Transverse colon (tissue), 4 donors: ENCODE measurements around the gene PEAR1. TPM values are rescaled to one million over a fixed set of nuclear protein-coding genes. Genes with fewer than 3 reads are reported as not detected.

Experiments
- DNase-seq: peaks from one replicate; pipeline ENCODE4 v3.0.0-alpha.2; 2019
- H3K27ac ChIP-seq, 4 donors: fragments of 200-600 bp; sonication (generic); 2 replicates each; pipeline ENCODE4 v1.5.1; 2016 to 2018; ENCODE audit warnings: inconsistent platforms in 4 of 4
- H3K27me3 ChIP-seq: fragments of 200-600 bp; sonication (generic); 2 replicates; pipeline ENCODE4 v1.5.1; 2017; ENCODE audit warnings: inconsistent platforms
- H3K36me3 ChIP-seq, 4 donors: fragments of 200-600 bp; sonication (generic); 2 replicates each; pipeline ENCODE4 v1.5.1; 2017 to 2019; ENCODE audit warnings: inconsistent platforms in 4 of 4
- H3K4me1 ChIP-seq, 4 donors: fragments of 200-600 bp; sonication (generic); 2 replicates each; pipeline ENCODE4 v1.5.1; 2017 to 2020; ENCODE audit warnings: inconsistent platforms in 4 of 4
- H3K4me3 ChIP-seq, 4 donors: fragments of 200-600 bp; sonication (generic); 1 replicate in 1 of 4; 2 replicates in 3 of 4; pipeline versions ENCODE4 v1.5.1 to v1.6.1; 2017 to 2019; ENCODE audit warnings: inconsistent platforms in 4 of 4
- H3K9me3 ChIP-seq, 2 donors: fragments of 200-600 bp; sonication (generic); 2 replicates each; pipeline ENCODE4 v1.5.1; 2017 to 2019; ENCODE audit warnings: inconsistent platforms in 2 of 2
- EP300 ChIP-seq: sonication (generic); formaldehyde crosslinking; IDR thresholded peaks from one replicate; pipeline ENCODE4 v1.6.1; 2017; ENCODE audit warnings: antibody characterized with exemption, low read depth
- POLR2A ChIP-seq: fragments of 450-650 bp; IDR thresholded peaks from one replicate; pipeline ENCODE4 v1.6.1; 2016; ENCODE audit warnings: antibody characterized with exemption, mild to moderate bottlenecking, moderate library complexity
- POLR2AphosphoS5 ChIP-seq, 3 donors: sonication (generic); formaldehyde crosslinking; IDR thresholded peaks; one replicate each; pipeline ENCODE4 v1.6.1; 2016; ENCODE audit warnings: antibody characterized with exemption in 3 of 3
- WGBS, 2 donors: methylation state at CpG; one replicate each; pipeline ENCODE4 v1.1.5; 2018; ENCODE audit warnings: low coverage in 1 of 2; 5-methylcytosine and 5-hydroxymethylcytosine counted together
- in situ Hi-C, 4 donors: fragments of 200-750 bp; cut with MboI; loops; one replicate each; pipeline versions ENCODE4 v1.15.0 to v1.15.1; 2017; ENCODE audit warnings: low sequenced_read_pairs in 3 of 4, low pct_ligation_motif_present in 1 of 4, low pct_unique_long_range_greater_than_20kb in 1 of 4
- intact Hi-C: fragments of 100-400 bp; cut with DNase I; formaldehyde crosslinking; loops from one replicate; pipeline ENCODE4 v1.15.1; 2023; ENCODE audit warnings: low total_unique reads
- total RNA-seq, 4 donors: library from RNA; depleted of rRNA; stranded (reverse); fragments of >200 nt; gene quantifications; one replicate each; pipeline ENCODE4 v1.1.0, GENCODE V29; 2016
- TF ChIP-seq, protein P1 (sequence below), 5 experiments: fragments of 200-600 bp in 3 of 5; fragments of 450-650 bp in 2 of 5; sonication (generic) in 3 of 5; IDR thresholded peaks; 1 replicate in 2 of 5; 2 replicates in 3 of 5; pipeline ENCODE4 v1.5.1; 2016 to 2017; ENCODE audit warnings: antibody characterized with exemption in 5 of 5, inconsistent platforms in 3 of 5, mild to moderate bottlenecking in 2 of 5, moderate library complexity in 1 of 5

PEAR1 gene
- total RNA-seq, 4 donors from 2014 or later, result 1.8 to 5.6 (median 3.7) TPM

DNA sequence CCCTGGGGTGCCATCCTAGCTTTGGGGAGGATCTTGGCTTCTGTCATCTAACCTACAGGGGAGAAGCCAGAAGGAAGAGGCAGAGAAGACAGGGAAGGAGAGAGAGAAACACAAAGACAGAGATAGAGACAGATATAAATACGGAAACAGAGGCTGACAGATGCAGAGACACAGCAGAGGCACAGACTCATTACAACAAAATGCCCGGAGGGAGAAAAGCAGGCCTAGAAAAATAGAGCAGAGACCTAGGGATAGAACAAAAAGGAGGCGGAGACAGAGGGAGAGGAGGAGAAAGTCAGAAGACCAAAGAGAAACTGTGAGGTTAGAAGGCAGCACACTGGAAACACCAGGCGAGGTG, 1.9 kb downstream of the PEAR1 start:
- Histone ChIP-seq H3K4me1 (peaks cover 3 to 24% (median 16%) of the 10 kb centered on the region in 4 donors), H3K27ac (peak overlapping the region; percentile 69 to 88 (median 71)), H3K36me3 (no peaks in the 10 kb centered on the region), H3K27me3 (peaks cover 39% of the 10 kb centered on the region), H3K4me3 (no peak overlapping the region), H3K9me3 (no peaks in the 10 kb centered on the region)
- in situ Hi-C loops, result no loop called here
- 71 to 73% methylated on average over 1 to 4 of the region's 4 CpGs for WGBS, 2 donors
- intact Hi-C loops, result no loop called here
- DNase-seq, result no peak
- TF ChIP-seq POLR2AphosphoS5 (IDR thresholded peaks at IDR 0.05), result no peak
- TF ChIP-seq, protein P1, sequence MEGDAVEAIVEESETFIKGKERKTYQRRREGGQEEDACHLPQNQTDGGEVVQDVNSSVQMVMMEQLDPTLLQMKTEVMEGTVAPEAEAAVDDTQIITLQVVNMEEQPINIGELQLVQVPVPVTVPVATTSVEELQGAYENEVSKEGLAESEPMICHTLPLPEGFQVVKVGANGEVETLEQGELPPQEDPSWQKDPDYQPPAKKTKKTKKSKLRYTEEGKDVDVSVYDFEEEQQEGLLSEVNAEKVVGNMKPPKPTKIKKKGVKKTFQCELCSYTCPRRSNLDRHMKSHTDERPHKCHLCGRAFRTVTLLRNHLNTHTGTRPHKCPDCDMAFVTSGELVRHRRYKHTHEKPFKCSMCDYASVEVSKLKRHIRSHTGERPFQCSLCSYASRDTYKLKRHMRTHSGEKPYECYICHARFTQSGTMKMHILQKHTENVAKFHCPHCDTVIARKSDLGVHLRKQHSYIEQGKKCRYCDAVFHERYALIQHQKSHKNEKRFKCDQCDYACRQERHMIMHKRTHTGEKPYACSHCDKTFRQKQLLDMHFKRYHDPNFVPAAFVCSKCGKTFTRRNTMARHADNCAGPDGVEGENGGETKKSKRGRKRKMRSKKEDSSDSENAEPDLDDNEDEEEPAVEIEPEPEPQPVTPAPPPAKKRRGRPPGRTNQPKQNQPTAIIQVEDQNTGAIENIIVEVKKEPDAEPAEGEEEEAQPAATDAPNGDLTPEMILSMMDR (IDR thresholded peaks at IDR 0.05), result no peak
- TF ChIP-seq POLR2A, result no peak
- no peak for TF ChIP-seq EP300

DNA sequence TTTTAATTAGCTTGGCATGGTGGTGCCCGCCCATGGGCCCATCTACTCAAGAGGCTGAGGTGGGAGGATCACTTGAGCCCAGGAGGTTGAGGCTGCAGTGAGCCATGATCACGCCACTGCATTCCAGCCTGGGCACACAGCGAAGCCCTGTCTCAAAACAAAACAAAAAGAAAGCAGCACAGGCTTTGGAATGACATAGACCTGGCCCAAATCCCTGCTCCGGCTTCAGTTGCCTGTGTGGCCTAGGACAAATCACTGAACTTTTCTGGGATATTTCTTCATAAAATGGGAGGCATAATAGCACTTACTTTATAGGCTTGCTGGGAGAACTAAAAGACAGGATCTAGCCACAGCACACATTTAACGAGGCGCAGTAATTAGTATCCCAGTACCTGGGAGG, 2.4 kb downstream of the PEAR1 start:
- Histone ChIP-seq H3K4me1 (peaks cover 3 to 28% (median 16%) of the 10 kb centered on the region in 4 donors), H3K36me3 (no peaks in the 10 kb centered on the region), H3K27me3 (peaks cover 43% of the 10 kb centered on the region), H3K9me3 (no peaks in the 10 kb centered on the region), H3K4me3 (no peak overlapping the region), H3K27ac (peak overlapping the region; percentile 69 to 88 (median 71))
- DNase-seq, result no peak
- 86% methylated on average over 6 of the region's 6 CpGs; no CpG with 5 or more reads in 1 of the 2 donors for WGBS, 2 donors
- in situ Hi-C loops (no loop called here), intact Hi-C loops (no loop called here)
- no peak for TF ChIP-seq POLR2AphosphoS5 (IDR thresholded peaks at IDR 0.05)
- TF ChIP-seq, protein P1 (IDR thresholded peaks at IDR 0.05), result no peak
- TF ChIP-seq EP300, result no peak
- no peak for TF ChIP-seq POLR2A

DNA sequence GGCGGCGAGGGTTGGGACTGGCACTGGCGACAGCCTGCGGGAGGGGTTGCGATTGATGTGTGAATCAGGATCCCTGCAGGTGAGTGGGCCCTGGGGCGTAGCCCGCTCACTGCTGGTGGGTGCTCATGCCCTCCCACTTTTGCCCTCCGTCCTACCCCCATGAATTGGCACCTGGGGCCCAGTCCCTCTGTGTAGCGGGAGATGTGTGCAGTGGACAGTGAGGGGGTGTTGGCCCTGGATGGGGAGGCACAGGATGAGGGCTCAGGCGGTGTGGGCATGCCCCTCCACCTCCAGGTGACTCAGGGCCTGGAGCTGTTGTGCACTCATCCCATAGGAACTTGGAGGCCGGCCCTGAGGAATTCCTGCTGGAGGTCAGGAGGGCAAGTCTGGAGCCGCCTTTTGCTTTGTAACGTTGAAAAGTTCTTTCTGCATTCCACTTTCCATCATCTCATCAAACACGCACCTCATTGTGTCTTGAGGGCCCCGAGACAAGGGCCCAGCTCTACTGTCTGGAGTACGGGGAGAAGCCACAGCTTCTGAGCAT, 3.0 kb downstream of the PEAR1 start:
- WGBS, 2 donors, result 47 to 86% methylated on average over 2 to 16 of the region's 16 CpGs
- TF ChIP-seq POLR2AphosphoS5 (IDR thresholded peaks at IDR 0.05) (no peak), EP300 (no peak), POLR2A (no peak)
- TF ChIP-seq, protein P1 (IDR thresholded peaks at IDR 0.05), result no peak
- DNase-seq, result no peak
- H3K36me3 ChIP-seq, result no peaks in the 10 kb centered on the region
- intact Hi-C loops, result no loop called here
- H3K4me1 ChIP-seq, result peaks cover 3 to 28% (median 16%) of the 10 kb centered on the region in 4 donors
- no peaks in the 10 kb centered on the region for H3K9me3 ChIP-seq
- H3K4me3 ChIP-seq, result no peak overlapping the region
- peak overlapping the region in 2 of 4 donors; percentile 37 to 69 for H3K27ac ChIP-seq
- peaks cover 42% of the 10 kb centered on the region for H3K27me3 ChIP-seq
- in situ Hi-C loops, result no loop called here

DNA sequence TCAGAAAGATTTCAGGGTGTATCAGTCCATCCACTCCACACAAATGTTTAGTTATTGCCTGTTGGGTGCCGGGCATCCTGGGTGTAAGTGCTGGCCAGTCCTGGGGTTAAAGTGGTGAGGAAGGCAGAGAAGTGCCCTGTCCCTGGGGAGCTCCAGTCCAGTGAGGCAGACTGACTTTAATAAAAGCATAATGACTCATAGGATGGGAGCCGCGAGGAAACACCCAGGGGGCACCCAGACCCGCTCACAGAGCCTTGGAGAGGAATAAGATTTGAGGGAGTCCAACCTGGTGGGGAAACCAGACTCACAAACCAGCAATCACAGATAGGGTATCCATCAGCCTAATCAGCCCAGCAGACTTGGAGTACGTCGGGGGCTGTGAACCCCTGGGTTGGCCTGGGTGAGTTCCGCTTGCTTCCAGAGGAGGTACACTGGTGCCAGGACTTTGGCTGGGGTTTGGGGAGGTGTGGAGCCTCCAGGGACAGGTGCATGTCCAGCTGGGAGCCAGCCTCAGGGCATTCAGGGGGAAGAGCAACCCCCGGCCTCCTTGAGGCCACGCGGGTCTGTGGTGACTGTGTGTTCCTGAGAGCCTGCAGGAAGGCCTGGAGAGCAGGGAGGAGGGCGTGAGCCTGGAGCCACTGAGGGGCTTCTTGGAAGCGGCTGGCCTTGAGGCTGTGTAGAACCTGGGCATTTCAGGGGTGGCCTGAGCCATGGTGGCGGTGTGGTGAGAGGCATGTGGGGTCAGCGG, 3.7 kb downstream of the PEAR1 start:
- Histone ChIP-seq H3K27me3 (peaks cover 35% of the 10 kb centered on the region), H3K4me1 (peaks cover 3 to 24% (median 13%) of the 10 kb centered on the region in 4 donors), H3K27ac (peak overlapping the region; percentile 24 to 69 (median 41)), H3K36me3 (no peaks in the 10 kb centered on the region), H3K9me3 (no peaks in the 10 kb centered on the region), H3K4me3 (no peak overlapping the region)
- in situ Hi-C loops, result no loop called here
- intact Hi-C loops, result no loop called here
- 85% methylated on average over 13 of the region's 14 CpGs; no CpG with 5 or more reads in 1 of the 2 donors for WGBS, 2 donors
- TF ChIP-seq POLR2A (no peak), POLR2AphosphoS5 (IDR thresholded peaks at IDR 0.05) (no peak), EP300 (no peak)
- TF ChIP-seq, protein P1 (IDR thresholded peaks at IDR 0.05), result no peak
- no peak for DNase-seq
